H1 (cell line): Measurements from ENCODE around the gene SPSB3. TPM values are rescaled to one million over a fixed set of nuclear protein-coding genes. Genes with fewer than 3 reads are reported as not detected.

ENCODE experiments used
- CTCF ChIA-PET: fragments of 300-600 bp; sonication (Branson Sonifier 250); formaldehyde crosslinking; loops from one replicate; lab custom pipeline; 2021; ENCODE audit not compliant: partially characterized antibody; lab: Charles Lee
- POLR2A ChIA-PET: fragments of 300-600 bp; sonication (Branson Sonifier 250); formaldehyde crosslinking; loops from one replicate; lab custom pipeline; 2021; ENCODE audit warnings: inconsistent platforms; ENCODE audit not compliant: partially characterized antibody; lab: Charles Lee
- DNase-seq, 2 experiments: peaks; one replicate each; pipeline versions ENCODE4 v3.0.0 to v3.0.0-alpha.2; 2010 to 2022; ENCODE audit warnings: low spot score in 2 of 2, low read depth in 1 of 2, mixed read lengths in 1 of 2
- FAIRE-seq: peaks from 2 replicates; lab custom pipeline; 2011; peaks lifted over from hg19 to GRCh38; lab: Jason Lieb, UNC
- H2AFZ ChIP-seq: 2 replicates; pipeline ENCODE4 v1.8.1; 2012; ENCODE audit warnings: low read length, inconsistent platforms
- H2AK5ac ChIP-seq: 2 replicates; pipeline ENCODE4 v1.6.1; 2013; ENCODE audit warnings: low read depth, low read length
- H2BK120ac ChIP-seq: replicated peaks from 2 replicates; pipeline ENCODE3; 2013; ENCODE audit warnings: low read depth, low read length, inconsistent platforms
- H2BK12ac ChIP-seq: 2 replicates; pipeline ENCODE4 v1.6.1; 2013; ENCODE audit warnings: low read depth, low read length
- H2BK15ac ChIP-seq: 2 replicates; pipeline ENCODE4 v1.6.1; 2013; ENCODE audit warnings: low read length
- H2BK20ac ChIP-seq: 2 replicates; pipeline ENCODE4 v1.6.1; 2013; ENCODE audit warnings: low read length
- H2BK5ac ChIP-seq: 2 replicates; pipeline ENCODE4 v1.6.1; 2013; ENCODE audit warnings: low read depth, low read length
- H3K14ac ChIP-seq: 2 replicates; pipeline ENCODE4 v1.6.1; 2013; ENCODE audit warnings: inconsistent platforms; ENCODE audit not compliant: insufficient read length
- H3K18ac ChIP-seq: 2 replicates; pipeline ENCODE4 v1.6.1; 2013; ENCODE audit warnings: low read length; ENCODE audit errors: extremely low read depth
- H3K23ac ChIP-seq: 2 replicates; pipeline ENCODE4 v1.6.1; 2013; ENCODE audit warnings: inconsistent platforms; ENCODE audit not compliant: insufficient read length
- H3K23me2 ChIP-seq: 2 replicates; pipeline ENCODE4 v1.6.1; 2013; ENCODE audit warnings: low read depth, low read length
- H3K27ac ChIP-seq: 2 replicates; pipeline ENCODE4 v1.6.1; 2011; ENCODE audit warnings: low read depth, low read length, inconsistent platforms
- H3K27me3 ChIP-seq, 4 experiments: replicated peaks in 1 of 4; 1 replicate in 1 of 4; 2 replicates in 3 of 4; pipeline versions ENCODE4 v1.6.1 to v1.8.1; 2011 to 2013; ENCODE audit warnings: low read length in 3 of 4, mild to moderate bottlenecking in 3 of 4, inconsistent platforms in 2 of 4, mixed read lengths in 2 of 4, moderate library complexity in 1 of 4; ENCODE audit not compliant: control insufficient read depth in 3 of 4, insufficient read depth in 3 of 4; ENCODE audit errors: extremely low read depth in 1 of 4
- H3K36me3 ChIP-seq, 4 experiments: 2 replicates each; pipeline versions ENCODE4 v1.6.1 to v1.8.1; 2011 to 2013; ENCODE audit warnings: mild to moderate bottlenecking in 4 of 4, low read length in 3 of 4, moderate library complexity in 2 of 4, control low read depth in 1 of 4, inconsistent platforms in 1 of 4; ENCODE audit not compliant: insufficient read depth in 4 of 4, control insufficient read depth in 2 of 4
- H3K4ac ChIP-seq: replicated peaks from 2 replicates; pipeline ENCODE3; 2013; ENCODE audit warnings: low read length, low read depth, mixed read lengths, inconsistent platforms; ENCODE audit not compliant: insufficient read length
- H3K4me1 ChIP-seq, 4 experiments: replicated peaks in 1 of 4; 1 replicate in 1 of 4; 2 replicates in 3 of 4; pipeline versions ENCODE4 v1.6.1 to v1.8.1; 2011 to 2013; ENCODE audit warnings: low read length in 3 of 4, inconsistent platforms in 2 of 4, mixed read lengths in 1 of 4; ENCODE audit not compliant: insufficient read depth in 4 of 4, control insufficient read depth in 3 of 4
- H3K4me2 ChIP-seq, 2 experiments: 2 replicates each; pipeline versions ENCODE4 v1.6.1 to v1.8.1; 2011 to 2013; ENCODE audit warnings: low read depth in 2 of 2, low read length in 2 of 2, control low read depth in 1 of 2, inconsistent platforms in 1 of 2, mild to moderate bottlenecking in 1 of 2; ENCODE audit not compliant: insufficient read depth in 1 of 2
- H3K4me3 ChIP-seq, 4 experiments: fragments of 200-600, 300-600 bp in 1 of 4; sonication (generic), shearing (Covaris generic), sonication (Bioruptor Twin) in 1 of 4; 2 replicates each; pipeline versions ENCODE4 v1.5.1 to v1.8.1; 2011 to 2016; ENCODE audit warnings: low read length in 4 of 4, low read depth in 3 of 4, control low read depth in 2 of 4, inconsistent platforms in 2 of 4, mild to moderate bottlenecking in 2 of 4, mixed read lengths in 1 of 4, moderate library complexity in 1 of 4; ENCODE audit not compliant: insufficient read depth in 2 of 4; ENCODE audit errors: extremely low read depth in 1 of 4
- H3K56ac ChIP-seq: replicated peaks from 2 replicates; pipeline ENCODE3; 2013; ENCODE audit warnings: low read depth, mild to moderate bottlenecking, mixed read lengths, low read length, inconsistent platforms; ENCODE audit not compliant: insufficient read length
- H3K79me1 ChIP-seq: 2 replicates; pipeline ENCODE4 v1.6.1; 2013; ENCODE audit warnings: low read depth, low read length, control low read depth
- H3K79me2 ChIP-seq, 2 experiments: 2 replicates each; pipeline versions ENCODE4 v1.6.1 to v1.8.1; 2012 to 2013; ENCODE audit warnings: low read length in 2 of 2, mild to moderate bottlenecking in 2 of 2, inconsistent platforms in 1 of 2; ENCODE audit not compliant: insufficient read depth in 2 of 2, control insufficient read depth in 1 of 2
- H3K9ac ChIP-seq, 4 experiments: replicated peaks in 1 of 4; 1 replicate in 1 of 4; 2 replicates in 3 of 4; pipeline versions ENCODE4 v1.6.1 to v1.8.1; 2011 to 2013; ENCODE audit warnings: low read depth in 3 of 4, low read length in 3 of 4, control low read depth in 2 of 4, mild to moderate bottlenecking in 2 of 4, moderate library complexity in 2 of 4, inconsistent platforms in 1 of 4; ENCODE audit errors: extremely low read depth in 1 of 4
- H3K9me3 ChIP-seq, 2 experiments: 2 replicates each; pipeline versions ENCODE4 v1.6.1 to v1.8.1; 2012 to 2013; ENCODE audit warnings: mild to moderate bottlenecking in 2 of 2, moderate library complexity in 2 of 2, control low read depth in 1 of 2, inconsistent platforms in 1 of 2, low read depth in 1 of 2, low read length in 1 of 2, mixed read lengths in 1 of 2; ENCODE audit not compliant: insufficient read depth in 2 of 2
- H4K20me1 ChIP-seq, 2 experiments: replicated peaks in 1 of 2; 2 replicates each; pipeline versions ENCODE3 to v1.8.1; 2011 to 2013; ENCODE audit warnings: inconsistent platforms in 2 of 2, low read length in 2 of 2, mild to moderate bottlenecking in 1 of 2; ENCODE audit not compliant: insufficient read depth in 2 of 2, control insufficient read depth in 1 of 2
- H4K5ac ChIP-seq: 2 replicates; pipeline ENCODE4 v1.6.1; 2013; ENCODE audit warnings: low read length, low read depth, mixed read lengths, inconsistent platforms; ENCODE audit not compliant: insufficient read length
- H4K8ac ChIP-seq: 2 replicates; pipeline ENCODE4 v1.8.0; 2013; ENCODE audit warnings: mild to moderate bottlenecking, moderate library complexity, low read length, inconsistent platforms; ENCODE audit not compliant: insufficient read depth; ENCODE audit errors: extremely low read depth
- H4K91ac ChIP-seq: replicated peaks from 2 replicates; pipeline ENCODE3; 2013; ENCODE audit warnings: low read length, mixed read lengths, inconsistent platforms; ENCODE audit not compliant: insufficient read length
- GTF2F1 ChIP-seq: IDR thresholded peaks from 2 replicates; pipeline ENCODE4 v1.6.1; 2012; ENCODE audit warnings: low read depth, low read length, improper control_type of control experiment, borderline replicate concordance
- MAX ChIP-seq: IDR thresholded peaks from 2 replicates; pipeline ENCODE4 v1.6.1; 2012; ENCODE audit warnings: inconsistent platforms
- NRF1 ChIP-seq: IDR thresholded peaks from 2 replicates; pipeline ENCODE4 v1.6.1; 2011; ENCODE audit warnings: mild to moderate bottlenecking, low read depth, low read length, improper control_type of control experiment
- RAD21 ChIP-seq, 2 experiments: IDR thresholded peaks in 1 of 2; conservative IDR thresholded peaks in 1 of 2; 2 replicates each; pipeline ENCODE4 v1.6.1; 2011; ENCODE audit warnings: low read depth in 2 of 2, low read length in 2 of 2, improper control_type of control experiment in 1 of 2, inconsistent platforms in 1 of 2, mild to moderate bottlenecking in 1 of 2, moderate library complexity in 1 of 2
- SIN3A ChIP-seq, 2 experiments: IDR thresholded peaks in 1 of 2; conservative IDR thresholded peaks in 1 of 2; 2 replicates each; pipeline ENCODE4 v1.6.1; 2011 to 2012; ENCODE audit warnings: low read length in 2 of 2, improper control_type of control experiment in 1 of 2, low read depth in 1 of 2, mild to moderate bottlenecking in 1 of 2
- SP1 ChIP-seq: IDR thresholded peaks from 2 replicates; pipeline ENCODE4 v1.6.1; 2011; ENCODE audit warnings: low read depth, low read length
- SP2 ChIP-seq: IDR thresholded peaks from 2 replicates; pipeline ENCODE4 v1.6.1; 2012; ENCODE audit warnings: mild to moderate bottlenecking, low read length, inconsistent platforms
- WGBS, 2 experiments: shearing (Covaris generic) in 1 of 2; methylation state at CpG; one replicate each; pipeline versions ENCODE4 v1.1.6 to v1.1.7; 2013 to 2015; ENCODE audit warnings: low lambda C conversion rate in 2 of 2, mixed read lengths in 2 of 2, inconsistent platforms in 1 of 2, low coverage in 1 of 2, missing lambda C conversion rate in 1 of 2; ENCODE audit not compliant: insufficient replicate concordance in 2 of 2, insufficient coverage in 1 of 2, insufficient read length in 1 of 2; ENCODE audit errors: extremely low coverage in 1 of 2, missing lambda C conversion rate in 1 of 2; 5-methylcytosine and 5-hydroxymethylcytosine counted together
- polyA plus RNA-seq, 7 experiments: library from polyadenylated mRNA; depleted of rRNA in 3 of 7; stranded (reverse) in 5 of 7; unstranded in 2 of 7; fragments of >200 nt in 5 of 7; fragments of 200-250 nt in 2 of 7; gene quantifications; 1 replicate in 5 of 7; 2 replicates in 1 of 7; 4 replicates in 1 of 7; pipeline versions ENCODE4 v1.2.1 to v1.2.3, GENCODE V29; 2011 to 2013; ENCODE audit warnings: missing spikeins in 2 of 7, mixed read lengths in 2 of 7
- total RNA-seq: library from RNA; stranded (reverse); fragmentation: NEBNext Ultra II Directional; extraction: Animal tissue kit (Norgen Biotek cat#: 25700); gene quantifications from 2 replicates; pipeline ENCODE4 v1.2.1, GENCODE V29; 2021
- TF ChIP-seq, protein P1 (sequence below), 3 experiments: IDR thresholded peaks; 1 replicate in 2 of 3; 2 replicates in 1 of 3; pipeline versions ENCODE4 v1.5.1 to v1.6.1; 2011; ENCODE audit warnings: low read length in 3 of 3, mild to moderate bottlenecking in 3 of 3, inconsistent platforms in 2 of 3, low read depth in 1 of 3, moderate library complexity in 1 of 3; ENCODE audit not compliant: insufficient read depth in 1 of 3; ENCODE audit errors: control extremely low read depth in 1 of 3

The SPSB3 gene
- total and polyA plus RNA-seq, 2 of the 8 experiments (the other 6 are each of a cell fraction or from before 2014, with no cell fraction given), result 22.5 to 37.8 TPM

GRCh38 chr16:1823821-1824220 is 41.5 kb upstream of the SPSB3 start:
- Histone ChIP-seq H3K9ac (no peak overlapping the region), H3K9me3 (no peaks in the 10 kb centered on the region), H4K5ac (no peak overlapping the region), H3K36me3 (peaks cover 0 to 2% (median 0%) of the 10 kb centered on the region in 4 experiments; a peak in 2 of 8 replicates), H2BK12ac (no peak overlapping the region), H3K56ac (no peak overlapping the region), H2AK5ac (no peak overlapping the region), H3K18ac (no peak overlapping the region), H2BK120ac (no peak overlapping the region), H3K4me3 (no peak overlapping the region), H3K4ac (no peak overlapping the region), H3K79me2 (peaks cover 0 to 14% of the 10 kb centered on the region in 2 experiments; a peak in 2 of 4 replicates), H2BK15ac (no peak overlapping the region), H3K23me2 (peaks cover 3% of the 10 kb centered on the region; the same call in 1 of the 2 replicates), H4K8ac (no peak overlapping the region), H4K91ac (no peak overlapping the region), H4K20me1 (peaks cover 4 to 12% of the 10 kb centered on the region in 2 experiments), H2BK5ac (no peak overlapping the region), H3K4me1 (peaks cover 0 to 10% (median 3%) of the 10 kb centered on the region in 4 experiments; a peak in 5 of 7 replicates), H3K23ac (no peak overlapping the region), H3K27me3 (peaks cover 0 to 5% (median 0%) of the 10 kb centered on the region in 4 experiments; a peak in 4 of 7 replicates), H3K27ac (no peak overlapping the region), H3K14ac (no peak overlapping the region), H2AFZ (no peak overlapping the region), H3K79me1 (peaks cover 8% of the 10 kb centered on the region), H3K4me2 (no peak overlapping the region), H2BK20ac (no peak overlapping the region)
- TF ChIP-seq, protein P1, sequence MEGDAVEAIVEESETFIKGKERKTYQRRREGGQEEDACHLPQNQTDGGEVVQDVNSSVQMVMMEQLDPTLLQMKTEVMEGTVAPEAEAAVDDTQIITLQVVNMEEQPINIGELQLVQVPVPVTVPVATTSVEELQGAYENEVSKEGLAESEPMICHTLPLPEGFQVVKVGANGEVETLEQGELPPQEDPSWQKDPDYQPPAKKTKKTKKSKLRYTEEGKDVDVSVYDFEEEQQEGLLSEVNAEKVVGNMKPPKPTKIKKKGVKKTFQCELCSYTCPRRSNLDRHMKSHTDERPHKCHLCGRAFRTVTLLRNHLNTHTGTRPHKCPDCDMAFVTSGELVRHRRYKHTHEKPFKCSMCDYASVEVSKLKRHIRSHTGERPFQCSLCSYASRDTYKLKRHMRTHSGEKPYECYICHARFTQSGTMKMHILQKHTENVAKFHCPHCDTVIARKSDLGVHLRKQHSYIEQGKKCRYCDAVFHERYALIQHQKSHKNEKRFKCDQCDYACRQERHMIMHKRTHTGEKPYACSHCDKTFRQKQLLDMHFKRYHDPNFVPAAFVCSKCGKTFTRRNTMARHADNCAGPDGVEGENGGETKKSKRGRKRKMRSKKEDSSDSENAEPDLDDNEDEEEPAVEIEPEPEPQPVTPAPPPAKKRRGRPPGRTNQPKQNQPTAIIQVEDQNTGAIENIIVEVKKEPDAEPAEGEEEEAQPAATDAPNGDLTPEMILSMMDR (IDR thresholded peaks at IDR 0.05; ENCODE audit: control extremely low read depth in 1 of 3, insufficient read depth in 1 of 3, low read depth in 1 of 3, low read length in 3 of 3), result peak; percentile 63 to 74 (median 66)
- no peak for TF ChIP-seq SP1
- no peak for TF ChIP-seq NRF1
- TF ChIP-seq SIN3A (conservative IDR thresholded peaks at IDR 0.05 in 1 of 2, IDR thresholded peaks at IDR 0.05 in 1 of 2; ENCODE audit: low read depth in 1 of 2, low read length in 2 of 2), result no peak
- peak; percentile 59 to 70 for TF ChIP-seq RAD21 (IDR thresholded peaks at IDR 0.05 in 1 of 2, conservative IDR thresholded peaks at IDR 0.05 in 1 of 2; ENCODE audit: low read depth in 2 of 2, low read length in 2 of 2)
- peak; percentile 35; the same call in 1 of the 2 replicates for TF ChIP-seq MAX
- no peak for TF ChIP-seq SP2
- no peak for TF ChIP-seq GTF2F1
- ChIA-PET CTCF (interaction anchor here (0.8 to 2.9 kb wide), 13 partner anchors 9 to 122 kb away, joined by 3 to 14 read pairs (median 4); partner anchors contain the start of genes MAPK8IP3, NUBP2 and SPSB3), POLR2A (interaction anchor here (0.9 to 1.6 kb wide), 2 partner anchors 51 to 53 kb away, joined by 4 read pairs; partner anchors contain the start of gene NME3)
- DNase-seq (peak in 1 of 2 experiments; percentile 58), FAIRE-seq (peak; percentile 60)
- WGBS, 2 experiments, result 62% methylated on average over 9 of the region's 9 CpGs; no CpG with 5 or more reads in 1 of the 2 experiments
